Measurements from ENCODE around the gene PTS. TPM values are rescaled to one million over a fixed set of nuclear protein-coding genes. Genes with fewer than 3 reads are reported as not detected.
A peak's percentile ranks its signal among the peaks of the same experiment; 100 is the strongest.
"Not testable (repeated sequence)": the region's sequence is repeated elsewhere in the genome, so short reads cannot be mapped to it uniquely, and the experiment has no call there.

PTS gene
- total and polyA plus RNA-seq, 8 donors: 7.0 to 41.5 (median 12.4) TPM

GRCh38 chr11:112182867-112183266 is 43.4 kb upstream of the PTS start:
- H3K36me3 ChIP-seq: no peaks in the 10 kb centered on the region
- no peak overlapping the region for H3K4me3 ChIP-seq
- H3K4me1 ChIP-seq: no peaks in the 10 kb centered on the region
- 64 to 68% methylated on average over 1 of the region's 1 CpG for WGBS, 2 donors
- TF ChIP-seq, protein P1, sequence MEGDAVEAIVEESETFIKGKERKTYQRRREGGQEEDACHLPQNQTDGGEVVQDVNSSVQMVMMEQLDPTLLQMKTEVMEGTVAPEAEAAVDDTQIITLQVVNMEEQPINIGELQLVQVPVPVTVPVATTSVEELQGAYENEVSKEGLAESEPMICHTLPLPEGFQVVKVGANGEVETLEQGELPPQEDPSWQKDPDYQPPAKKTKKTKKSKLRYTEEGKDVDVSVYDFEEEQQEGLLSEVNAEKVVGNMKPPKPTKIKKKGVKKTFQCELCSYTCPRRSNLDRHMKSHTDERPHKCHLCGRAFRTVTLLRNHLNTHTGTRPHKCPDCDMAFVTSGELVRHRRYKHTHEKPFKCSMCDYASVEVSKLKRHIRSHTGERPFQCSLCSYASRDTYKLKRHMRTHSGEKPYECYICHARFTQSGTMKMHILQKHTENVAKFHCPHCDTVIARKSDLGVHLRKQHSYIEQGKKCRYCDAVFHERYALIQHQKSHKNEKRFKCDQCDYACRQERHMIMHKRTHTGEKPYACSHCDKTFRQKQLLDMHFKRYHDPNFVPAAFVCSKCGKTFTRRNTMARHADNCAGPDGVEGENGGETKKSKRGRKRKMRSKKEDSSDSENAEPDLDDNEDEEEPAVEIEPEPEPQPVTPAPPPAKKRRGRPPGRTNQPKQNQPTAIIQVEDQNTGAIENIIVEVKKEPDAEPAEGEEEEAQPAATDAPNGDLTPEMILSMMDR (IDR thresholded peaks at IDR 0.05): no peak
- DNase-seq (no peak), FAIRE-seq (no peak), ATAC-seq (no peak)
- H3K27me3 ChIP-seq: no peaks in the 10 kb centered on the region
- intact Hi-C loops (cut with DNase I): no loop called here
- no peak overlapping the region for H3K27ac ChIP-seq
- H3K9me3 ChIP-seq: no peaks in the 10 kb centered on the region

GRCh38 chr11:112185883-112186282 is 40.3 kb upstream of the PTS start:
- DNase-seq (no peak), FAIRE-seq (no peak), ATAC-seq (no peak)
- H3K27ac ChIP-seq: no peak overlapping the region
- no peaks in the 10 kb centered on the region for H3K36me3 ChIP-seq
- TF ChIP-seq, protein P1 (IDR thresholded peaks at IDR 0.05): no peak
- H3K9me3 ChIP-seq: no peaks in the 10 kb centered on the region
- no peaks in the 10 kb centered on the region for H3K27me3 ChIP-seq
- intact Hi-C loops (cut with DNase I): no loop called here
- H3K4me1 ChIP-seq: no peaks in the 10 kb centered on the region
- H3K4me3 ChIP-seq: no peak overlapping the region

DNA sequence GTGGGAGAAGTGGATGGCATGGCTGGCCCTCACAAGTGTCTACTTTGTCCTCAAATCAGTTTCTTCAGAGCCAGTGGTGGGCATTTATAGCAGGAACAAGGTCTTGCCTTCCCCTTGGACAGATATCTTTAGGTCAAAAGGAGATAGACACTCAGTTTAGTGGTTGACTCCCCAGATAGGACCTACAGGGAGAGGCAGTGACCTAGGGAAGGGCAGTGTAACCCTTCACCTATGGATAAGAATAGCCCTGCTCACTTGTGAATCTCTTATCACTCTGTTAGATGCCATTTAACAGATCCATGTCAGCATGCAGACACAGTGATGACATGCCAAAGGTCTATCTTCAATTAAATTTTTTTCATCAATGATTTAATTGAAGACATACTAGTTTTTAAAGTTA is 39.9 kb upstream of the PTS start:
- ATAC-seq (no peak), DNase-seq (no peak), FAIRE-seq (no peak)
- H3K9me3 ChIP-seq: no peaks in the 10 kb centered on the region
- H3K36me3 ChIP-seq: no peaks in the 10 kb centered on the region
- intact Hi-C loops (cut with DNase I): no loop called here
- TF ChIP-seq, protein P1 (IDR thresholded peaks at IDR 0.05): no peak
- no peak overlapping the region for H3K27ac ChIP-seq
- H3K4me3 ChIP-seq: no peak overlapping the region
- H3K27me3 ChIP-seq: no peaks in the 10 kb centered on the region
- no peaks in the 10 kb centered on the region for H3K4me1 ChIP-seq

- peak overlapping the region in 2 of 4 donors; percentile 36 to 52 for H3K27ac ChIP-seq
- H3K9me3 ChIP-seq; H3K4me3 ChIP-seq; H3K36me3 ChIP-seq; intact Hi-C loops (cut with DNase I); FAIRE-seq; H3K27me3 ChIP-seq; H3K4me1 ChIP-seq: not testable (repeated sequence)
- DNase-seq (peak in 1 of 6 donors; percentile 16), ATAC-seq (peak; percentile 28 to 63 (median 58))
- 51 to 56% methylated on average over 10 to 11 of the region's 11 CpGs for WGBS, 2 donors
These were observed 31.1 kb upstream of the PTS start for GRCh38 chr11:112195113-112195512.

DNA sequence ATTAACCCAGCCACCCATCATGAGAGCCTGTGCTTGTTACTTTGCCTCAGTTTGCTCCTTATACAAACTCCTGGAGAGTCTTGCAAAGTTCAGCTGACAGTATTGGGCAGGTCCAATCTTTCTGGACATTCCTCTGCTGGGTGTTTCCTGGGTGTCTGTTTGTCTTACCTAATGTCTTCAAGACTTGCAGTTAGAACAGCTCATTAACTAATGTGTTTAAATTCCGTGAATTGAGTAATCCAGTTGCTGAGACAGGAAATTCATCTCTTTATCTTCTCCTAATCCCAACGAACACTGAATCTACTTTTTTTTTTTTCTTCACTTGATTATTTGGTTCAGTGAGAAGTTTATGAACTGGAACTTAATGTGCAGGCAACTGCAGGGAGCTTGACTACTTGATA is 30.3 kb upstream of the PTS start:
- Histone ChIP-seq H3K27ac (no peak overlapping the region), H3K4me1 (no peaks in the 10 kb centered on the region), H3K4me3 (no peak overlapping the region), H3K36me3 (no peaks in the 10 kb centered on the region), H3K27me3 (no peaks in the 10 kb centered on the region), H3K9me3 (no peaks in the 10 kb centered on the region)
- ATAC-seq (peak in 1 of 4 donors; percentile 44), DNase-seq (no peak), FAIRE-seq (no peak)
- intact Hi-C loops (cut with DNase I): no loop called here
- WGBS, 2 donors: 36 to 38% methylated on average over 2 of the region's 2 CpGs
- TF ChIP-seq, protein P1 (IDR thresholded peaks at IDR 0.05): no peak

All from pancreas (tissue), 10 donors.